GM15510 (cell line): ENCODE results near the gene GJC2.

Experiments
- POLR2A ChIP-seq: IDR thresholded peaks from 3 replicates; pipeline ENCODE4 v1.6.1; 2011; ENCODE audit warnings: borderline replicate concordance; ENCODE audit not compliant: insufficient read length; ENCODE audit errors: extremely low read depth

The GJC2 gene

GRCh38 chr1:228197555-228198147 is 47.9 kb downstream of the GJC2 start:
- TF ChIP-seq POLR2A: no peak

GRCh38 chr1:228198977-228199590 is 49.4 kb downstream of the GJC2 start:
- no peak for TF ChIP-seq POLR2A

- no peak for TF ChIP-seq POLR2A
These were observed 55.2 kb downstream of the GJC2 start for GRCh38 chr1:228204958-228205357.

GRCh38 chr1:228205526-228206436 is 56.1 kb downstream of the GJC2 start:
- no peak for TF ChIP-seq POLR2A

GRCh38 chr1:228206582-228207351 is 57.0 kb downstream of the GJC2 start:
- no peak for TF ChIP-seq POLR2A

- no peak for TF ChIP-seq POLR2A
These were observed 57.7 kb downstream of the GJC2 start for GRCh38 chr1:228207381-228207810.

- TF ChIP-seq POLR2A: no peak
These were observed 58.4 kb downstream of the GJC2 start, which contains the start of gene OBSCN for GRCh38 chr1:228207851-228208821. Gene OBSCN (plus strand): TSS chr1:228208044. CDS start chr1:228211784, 3,740 bp downstream.

- no peak for TF ChIP-seq POLR2A
These were observed 59.3 kb downstream of the GJC2 start for GRCh38 chr1:228208831-228209551.
